K562 (cell line): ENCODE results near the gene BACE1.

Experiments
- ARHGAP35 ChIP-seq: fragments of 450-650 bp; IDR thresholded peaks from 2 replicates; pipeline ENCODE4 v1.6.1; 2018; ENCODE audit not compliant: partially characterized antibody
- FOXJ3 ChIP-seq: sonication (generic); formaldehyde crosslinking; IDR thresholded peaks from 2 replicates; pipeline ENCODE4 v1.4.0; 2020; ENCODE audit warnings: mild to moderate bottlenecking, missing genetic modification reagents
- TF ChIP-seq, protein P1 (sequence below), 3 experiments: IDR thresholded peaks in 2 of 3; conservative IDR thresholded peaks in 1 of 3; 2 replicates each; pipeline ENCODE4 v1.5.1; 2011 to 2012; ENCODE audit warnings: low read length in 3 of 3, mild to moderate bottlenecking in 3 of 3, control low read depth in 2 of 3, improper control_type of control experiment in 1 of 3, inconsistent platforms in 1 of 3, low read depth in 1 of 3, mixed read lengths in 1 of 3, moderate library complexity in 1 of 3; ENCODE audit not compliant: insufficient read depth in 2 of 3

DNA sequence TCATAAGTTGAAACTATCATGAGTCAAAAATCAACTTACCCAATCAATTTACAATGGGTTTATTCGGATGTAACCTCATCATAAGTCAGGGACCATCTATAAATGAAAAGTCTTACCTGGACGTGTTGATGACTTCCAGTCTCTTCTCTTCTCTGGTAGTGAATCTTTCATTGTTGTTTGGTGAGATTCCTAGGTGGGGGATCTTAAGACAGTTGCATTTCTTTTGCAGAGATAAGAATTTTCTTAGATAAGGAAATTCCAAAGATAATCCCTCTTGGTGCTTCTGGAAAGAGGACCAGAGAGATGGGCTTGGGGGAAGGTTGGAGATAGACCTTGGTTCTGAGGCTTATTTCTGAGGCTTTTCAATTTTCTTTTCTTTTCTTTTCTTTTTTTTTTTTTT, 46.2 kb downstream of the BACE1 start:
- TF ChIP-seq ARHGAP35 (no peak), FOXJ3 (no peak)
- TF ChIP-seq, protein P1, sequence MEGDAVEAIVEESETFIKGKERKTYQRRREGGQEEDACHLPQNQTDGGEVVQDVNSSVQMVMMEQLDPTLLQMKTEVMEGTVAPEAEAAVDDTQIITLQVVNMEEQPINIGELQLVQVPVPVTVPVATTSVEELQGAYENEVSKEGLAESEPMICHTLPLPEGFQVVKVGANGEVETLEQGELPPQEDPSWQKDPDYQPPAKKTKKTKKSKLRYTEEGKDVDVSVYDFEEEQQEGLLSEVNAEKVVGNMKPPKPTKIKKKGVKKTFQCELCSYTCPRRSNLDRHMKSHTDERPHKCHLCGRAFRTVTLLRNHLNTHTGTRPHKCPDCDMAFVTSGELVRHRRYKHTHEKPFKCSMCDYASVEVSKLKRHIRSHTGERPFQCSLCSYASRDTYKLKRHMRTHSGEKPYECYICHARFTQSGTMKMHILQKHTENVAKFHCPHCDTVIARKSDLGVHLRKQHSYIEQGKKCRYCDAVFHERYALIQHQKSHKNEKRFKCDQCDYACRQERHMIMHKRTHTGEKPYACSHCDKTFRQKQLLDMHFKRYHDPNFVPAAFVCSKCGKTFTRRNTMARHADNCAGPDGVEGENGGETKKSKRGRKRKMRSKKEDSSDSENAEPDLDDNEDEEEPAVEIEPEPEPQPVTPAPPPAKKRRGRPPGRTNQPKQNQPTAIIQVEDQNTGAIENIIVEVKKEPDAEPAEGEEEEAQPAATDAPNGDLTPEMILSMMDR (IDR thresholded peaks at IDR 0.05 in 2 of 3, conservative IDR thresholded peaks at IDR 0.05 in 1 of 3; ENCODE audit: insufficient read depth in 2 of 3, low read depth in 1 of 3, low read length in 3 of 3): no peak
